OCI-LY3 (cell line): ENCODE results near the gene GLUD1.
"Not testable (repeated sequence)": the region's sequence is repeated elsewhere in the genome, so short reads cannot be mapped to it uniquely, and the experiment has no call there.

Experiments
- EZH2phosphoT487 ChIP-seq: fragments of 200-600 bp; shearing (Covaris generic); IDR thresholded peaks from 2 replicates; pipeline ENCODE4 v1.6.1; 2018; ENCODE audit warnings: antibody characterized with exemption, mixed run types, low read depth
- TF ChIP-seq, protein P1 (sequence below): fragments of 200-600, 300-600 bp; sonication (generic); IDR thresholded peaks from 2 replicates; pipeline ENCODE4 v1.5.1; 2014; ENCODE audit warnings: antibody characterized with exemption, low read length, low read depth

DNA sequence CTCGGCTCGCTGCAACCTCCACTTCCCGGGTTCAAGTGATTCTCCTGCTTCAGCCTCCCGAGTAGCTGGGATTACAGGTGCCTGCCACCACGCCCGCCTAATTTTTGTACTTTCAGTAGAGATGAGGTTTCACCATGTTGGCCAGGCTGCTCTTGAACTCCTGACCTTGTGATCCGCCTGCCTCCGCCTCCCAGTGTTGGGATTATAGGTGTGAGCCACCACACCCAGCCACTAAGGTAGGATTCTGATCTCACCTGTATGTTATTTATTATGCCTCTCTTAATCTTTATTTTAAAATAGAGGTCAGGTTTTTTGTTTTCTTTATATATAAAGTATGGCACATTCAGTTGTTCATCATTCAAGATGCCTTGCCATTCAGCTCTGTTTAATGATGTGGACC, 10.1 kb upstream of the GLUD1 start:
- TF ChIP-seq, protein P1, sequence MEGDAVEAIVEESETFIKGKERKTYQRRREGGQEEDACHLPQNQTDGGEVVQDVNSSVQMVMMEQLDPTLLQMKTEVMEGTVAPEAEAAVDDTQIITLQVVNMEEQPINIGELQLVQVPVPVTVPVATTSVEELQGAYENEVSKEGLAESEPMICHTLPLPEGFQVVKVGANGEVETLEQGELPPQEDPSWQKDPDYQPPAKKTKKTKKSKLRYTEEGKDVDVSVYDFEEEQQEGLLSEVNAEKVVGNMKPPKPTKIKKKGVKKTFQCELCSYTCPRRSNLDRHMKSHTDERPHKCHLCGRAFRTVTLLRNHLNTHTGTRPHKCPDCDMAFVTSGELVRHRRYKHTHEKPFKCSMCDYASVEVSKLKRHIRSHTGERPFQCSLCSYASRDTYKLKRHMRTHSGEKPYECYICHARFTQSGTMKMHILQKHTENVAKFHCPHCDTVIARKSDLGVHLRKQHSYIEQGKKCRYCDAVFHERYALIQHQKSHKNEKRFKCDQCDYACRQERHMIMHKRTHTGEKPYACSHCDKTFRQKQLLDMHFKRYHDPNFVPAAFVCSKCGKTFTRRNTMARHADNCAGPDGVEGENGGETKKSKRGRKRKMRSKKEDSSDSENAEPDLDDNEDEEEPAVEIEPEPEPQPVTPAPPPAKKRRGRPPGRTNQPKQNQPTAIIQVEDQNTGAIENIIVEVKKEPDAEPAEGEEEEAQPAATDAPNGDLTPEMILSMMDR = not testable (repeated sequence)
- not testable (repeated sequence) for TF ChIP-seq EZH2phosphoT487
